Choroid plexus epithelial cell (primary cell): ENCODE measurements around the gene INTS15.

Experiments
- DNase-seq: peaks from one replicate; pipeline ENCODE4 v3.0.0-alpha.2; 2010; ENCODE audit warnings: low read depth
- H3K4me3 ChIP-seq: 2 replicates; pipeline ENCODE4 v1.5.1; 2011; ENCODE audit warnings: low read depth, mild to moderate bottlenecking, control low read depth, low read length, moderate library complexity
- CTCF ChIP-seq: conservative IDR thresholded peaks from 2 replicates; pipeline ENCODE4 v1.5.1; 2011; ENCODE audit warnings: low read depth, mild to moderate bottlenecking, control low read depth, inconsistent platforms, low read length, moderate library complexity

Gene INTS15

GRCh38 chr7:6650086-6650485 lies 60.3 kb downstream of the INTS15 start:
- TF ChIP-seq CTCF = no peak
- H3K4me3 ChIP-seq = no peak overlapping the region
- no peak for DNase-seq

- no peak overlapping the region for H3K4me3 ChIP-seq
- no peak for DNase-seq
- no peak for TF ChIP-seq CTCF
Measured at GRCh38 chr7:6650521-6651011, 60.7 kb downstream of the INTS15 start.

GRCh38 chr7:6651851-6652445 lies 62.1 kb downstream of the INTS15 start:
- DNase-seq = no peak
- TF ChIP-seq CTCF = no peak
- H3K4me3 ChIP-seq = no peak overlapping the region

- H3K4me3 ChIP-seq = no peak overlapping the region
- no peak for DNase-seq
- TF ChIP-seq CTCF = no peak
Measured at GRCh38 chr7:6652446-6653011, 62.7 kb downstream of the INTS15 start.

GRCh38 chr7:6653071-6654003 lies 63.5 kb downstream of the INTS15 start:
- DNase-seq = no peak
- TF ChIP-seq CTCF = no peak
- no peak overlapping the region for H3K4me3 ChIP-seq

- no peak for TF ChIP-seq CTCF
- no peak overlapping the region for H3K4me3 ChIP-seq
- no peak for DNase-seq
Measured at GRCh38 chr7:6654113-6654841, 64.5 kb downstream of the INTS15 start.
